HepG2 (cell line): ENCODE results near the gene RGP1. TPM values are rescaled to one million over a fixed set of nuclear protein-coding genes. Genes with fewer than 3 reads are reported as not detected.

Experiments used
- AHDC1 ChIP-seq: sonication (generic); formaldehyde crosslinking; IDR thresholded peaks from 2 replicates; pipeline ENCODE4 v1.5.1; 2020; ENCODE audit warnings: mild to moderate bottlenecking, missing genetic modification reagents, borderline replicate concordance
- ESRRA ChIP-seq: sonication (generic); formaldehyde crosslinking; IDR thresholded peaks from 2 replicates; pipeline ENCODE4 v1.5.1; 2020; ENCODE audit warnings: mild to moderate bottlenecking, low read depth, missing genetic modification reagents
- FOXM1 ChIP-seq: sonication (generic); formaldehyde crosslinking; IDR thresholded peaks from 2 replicates; pipeline ENCODE4 v1.5.0; 2020; ENCODE audit warnings: missing genetic modification reagents
- GATA4 ChIP-seq: sonication (generic); IDR thresholded peaks from 2 replicates; pipeline ENCODE4 v1.6.1; 2016; ENCODE audit warnings: antibody characterized with exemption, low read depth, borderline replicate concordance
- HBP1 ChIP-seq: IDR thresholded peaks from 2 replicates; pipeline ENCODE4 v1.6.1; 2016; ENCODE audit warnings: low read depth, control low read depth
- JDP2 ChIP-seq: sonication (generic); formaldehyde crosslinking; IDR thresholded peaks from 2 replicates; pipeline ENCODE4 v1.8.1; 2022; ENCODE audit warnings: missing genetic modification reagents, borderline replicate concordance
- MED8 ChIP-seq: sonication (generic); formaldehyde crosslinking; IDR thresholded peaks from 2 replicates; pipeline ENCODE4 v1.8.1; 2023; ENCODE audit warnings: mild to moderate bottlenecking, missing genetic modification reagents; ENCODE audit not compliant: insufficient replicate concordance
- MTA3 ChIP-seq: sonication (generic); formaldehyde crosslinking; IDR thresholded peaks from 2 replicates; pipeline ENCODE4 v1.4.0; 2020; ENCODE audit warnings: missing genetic modification reagents
- POGZ ChIP-seq: sonication (generic); formaldehyde crosslinking; IDR thresholded peaks from 2 replicates; pipeline ENCODE4 v1.4.0; 2020; ENCODE audit warnings: mild to moderate bottlenecking, missing genetic modification reagents
- RAD21 ChIP-seq: fragments of 450-650 bp; formaldehyde crosslinking; IDR thresholded peaks from 2 replicates; pipeline ENCODE4 v1.5.0; 2020; ENCODE audit warnings: mild to moderate bottlenecking
- SNRNP70 ChIP-seq: fragments of 200-400 bp; formaldehyde crosslinking; IDR thresholded peaks from 2 replicates; pipeline ENCODE4 v1.6.1; 2017; ENCODE audit warnings: mild to moderate bottlenecking, low read depth, low read length, moderate library complexity
- SP140L ChIP-seq: sonication (generic); formaldehyde crosslinking; IDR thresholded peaks from 2 replicates; pipeline ENCODE4 v1.4.0; 2020; ENCODE audit warnings: missing genetic modification reagents, borderline replicate concordance
- SRSF9 ChIP-seq: fragments of 200-400 bp; formaldehyde crosslinking; IDR thresholded peaks from 2 replicates; pipeline ENCODE4 v1.6.1; 2018; ENCODE audit warnings: borderline replicate concordance, mild to moderate bottlenecking, low read depth, low read length; ENCODE audit not compliant: insufficient read depth, poor library complexity, severe bottlenecking
- TCF7 ChIP-seq: sonication (generic); IDR thresholded peaks from 2 replicates; pipeline ENCODE4 v1.6.1; 2016; ENCODE audit warnings: antibody characterized with exemption, low read depth
- ZBTB2 ChIP-seq: sonication (generic); formaldehyde crosslinking; IDR thresholded peaks from 2 replicates; pipeline ENCODE4 v1.8.0; 2022; ENCODE audit warnings: low read depth, missing genetic modification reagents
- ZBTB44 ChIP-seq: sonication (generic); formaldehyde crosslinking; IDR thresholded peaks from 2 replicates; pipeline ENCODE4 v1.4.0; 2020; ENCODE audit warnings: missing genetic modification reagents
- ZBTB8A ChIP-seq: sonication (generic); formaldehyde crosslinking; IDR thresholded peaks from 2 replicates; pipeline ENCODE4 v1.4.0; 2020; ENCODE audit warnings: mild to moderate bottlenecking, low read depth, missing genetic modification reagents, borderline replicate concordance
- ZNF441 ChIP-seq: sonication (generic); formaldehyde crosslinking; IDR thresholded peaks from 2 replicates; pipeline ENCODE4 v1.7.0; 2021; ENCODE audit warnings: missing genetic modification reagents, borderline replicate concordance
- ZNF652 ChIP-seq: IDR thresholded peaks from 2 replicates; pipeline ENCODE4 v1.6.1; 2016; ENCODE audit warnings: low read depth, borderline replicate concordance
- polyA plus RNA-seq, 8 experiments: library from polyadenylated mRNA; depleted of rRNA in 3 of 8; stranded (reverse) in 7 of 8; unstranded in 1 of 8; fragments of >200 nt; fragmentation: Illumina TruSeq in 4 of 8; extraction: Trizol in 4 of 8; gene quantifications; 2 replicates each; pipeline versions ENCODE4 v1.2.1 to v1.2.3, GENCODE V29; 2011 to 2016; ENCODE audit warnings: low read depth in 4 of 8, missing spikeins in 1 of 8, mixed read lengths in 1 of 8; ENCODE audit not compliant: insufficient read depth in 1 of 8
- total RNA-seq, 5 experiments: library from RNA; depleted of rRNA; stranded (reverse); fragments of >200 nt; fragmentation: Illumina TruSeq; extraction: Trizol; gene quantifications; 2 replicates each; pipeline ENCODE4 v1.2.3, GENCODE V29; 2016; ENCODE audit warnings: low read depth in 1 of 5

Gene RGP1
- total and polyA plus RNA-seq, 2 of the 13 experiments (the other 11 are each of a cell fraction or from before 2014, with no cell fraction given), result 12.7 to 21.0 TPM

GRCh38 chr9:35732185-35732799 lies 16.8 kb upstream of the RGP1 start, which contains the start of the genes CREB3 and TLN1 (continued):
- TF ChIP-seq AHDC1, result peak; percentile 57
- peak; percentile 12; the same call in 1 of the 2 replicates for TF ChIP-seq GATA4
- TF ChIP-seq ZBTB8A (CRISPR knock-in tag), result no peak
- TF ChIP-seq SP140L, result no peak
- TF ChIP-seq ZBTB44, result no peak
- TF ChIP-seq HBP1, result peak; percentile 65
- TF ChIP-seq TCF7, result no peak
- no peak for TF ChIP-seq SRSF9
- peak; percentile 39; the same call in 1 of the 2 replicates for TF ChIP-seq RAD21 (CRISPR knock-in tag)
- TF ChIP-seq SNRNP70, result no peak
- TF ChIP-seq MTA3 (CRISPR knock-in tag), result no peak
- TF ChIP-seq MED8 (CRISPR knock-in tag), result no peak
- TF ChIP-seq ZNF441 (CRISPR knock-in tag), result peak; percentile 65; the same call in 1 of the 2 replicates
- no peak for TF ChIP-seq ZNF652 (CRISPR knock-in tag)
- 0 out of 2 replicates have a peak, but pooled peaks have one; percentile 10 for TF ChIP-seq FOXM1 (CRISPR knock-in tag)
- TF ChIP-seq JDP2 (CRISPR knock-in tag), result no peak; the same call in 1 of the 2 replicates
- TF ChIP-seq ESRRA, result no peak; the same call in 1 of the 2 replicates
- peak; percentile 97 for TF ChIP-seq ZBTB2 (CRISPR knock-in tag)
- peak; percentile 68 for TF ChIP-seq POGZ (CRISPR knock-in tag)
